Loucy (cell line): Measurements from ENCODE around the gene GLI1.

Experiments
- H2AFZ ChIP-seq: fragments of 200-600 bp; sonication (generic); 2 replicates; pipeline ENCODE4 v1.6.0; 2016; ENCODE audit warnings: antibody characterized with exemption, mild to moderate bottlenecking, low read length, moderate library complexity
- H3F3A ChIP-seq: fragments of 200-600 bp; 2 replicates; pipeline ENCODE4 v1.6.0; 2016; ENCODE audit warnings: antibody characterized with exemption, low read depth, mild to moderate bottlenecking
- H3K27me3 ChIP-seq: fragments of 200-600 bp; sonication (generic); 2 replicates; pipeline ENCODE4 v1.6.1; 2014; ENCODE audit warnings: low read length, mild to moderate bottlenecking; ENCODE audit not compliant: insufficient read depth, poor library complexity, severe bottlenecking
- H3K36me3 ChIP-seq: fragments of 200-600 bp; sonication (generic); 2 replicates; pipeline ENCODE4 v1.6.1; 2016; ENCODE audit warnings: low read length; ENCODE audit not compliant: insufficient read depth
- H3K4me1 ChIP-seq: fragments of 200-600 bp; sonication (generic); 2 replicates; pipeline ENCODE4 v1.5.1; 2014; ENCODE audit warnings: low read length, mild to moderate bottlenecking; ENCODE audit not compliant: insufficient read depth, poor library complexity, severe bottlenecking
- H3K4me2 ChIP-seq: fragments of 200-600 bp; sonication (generic); 2 replicates; pipeline ENCODE4 v1.6.0; 2014; ENCODE audit warnings: antibody characterized with exemption, low read length, low read depth, mild to moderate bottlenecking; ENCODE audit not compliant: poor library complexity, severe bottlenecking
- H3K4me3 ChIP-seq: fragments of 200-600 bp; sonication (generic); 2 replicates; pipeline ENCODE4 v1.5.1; 2014; ENCODE audit warnings: low read length, mild to moderate bottlenecking, mixed read lengths; ENCODE audit not compliant: poor library complexity, severe bottlenecking
- H3K79me2 ChIP-seq: fragments of 200-600 bp; sonication (generic); 2 replicates; pipeline ENCODE4 v1.6.1; 2014; ENCODE audit warnings: low read length; ENCODE audit not compliant: insufficient read depth
- H3K9ac ChIP-seq: fragments of 200-600 bp; sonication (generic); 2 replicates; pipeline ENCODE4 v1.6.0; 2014; ENCODE audit warnings: mild to moderate bottlenecking, low read depth, low read length, moderate library complexity; ENCODE audit not compliant: poor library complexity, severe bottlenecking
- H3K9me2 ChIP-seq: fragments of 200-600 bp; sonication (generic); replicated peaks from 2 replicates; pipeline ENCODE4 v1.6.1; 2016; ENCODE audit warnings: low read depth, low read length, mixed read lengths
- H3K9me3 ChIP-seq: fragments of 200-600 bp; sonication (generic); 2 replicates; pipeline ENCODE4 v1.6.1; 2014; ENCODE audit warnings: mild to moderate bottlenecking, antibody characterized with exemption, low read length, low read depth; ENCODE audit not compliant: insufficient read depth
- H4K20me1 ChIP-seq: fragments of 200-600 bp; sonication (generic); 2 replicates; pipeline ENCODE4 v1.6.0; 2014; ENCODE audit warnings: antibody characterized with exemption, low read length, mild to moderate bottlenecking; ENCODE audit not compliant: insufficient read depth, poor library complexity, severe bottlenecking
- EZH2phosphoT487 ChIP-seq: fragments of 200-600 bp; IDR thresholded peaks from 2 replicates; pipeline ENCODE4 v1.6.1; 2018; ENCODE audit warnings: antibody characterized with exemption, mild to moderate bottlenecking, moderate library complexity, borderline replicate concordance
- TF ChIP-seq, protein P1 (sequence below): fragments of 200-600 bp; sonication (generic); conservative IDR thresholded peaks from 2 replicates; pipeline ENCODE4 v1.5.1; 2014; ENCODE audit warnings: mild to moderate bottlenecking, antibody characterized with exemption, low read length

GLI1 gene

DNA sequence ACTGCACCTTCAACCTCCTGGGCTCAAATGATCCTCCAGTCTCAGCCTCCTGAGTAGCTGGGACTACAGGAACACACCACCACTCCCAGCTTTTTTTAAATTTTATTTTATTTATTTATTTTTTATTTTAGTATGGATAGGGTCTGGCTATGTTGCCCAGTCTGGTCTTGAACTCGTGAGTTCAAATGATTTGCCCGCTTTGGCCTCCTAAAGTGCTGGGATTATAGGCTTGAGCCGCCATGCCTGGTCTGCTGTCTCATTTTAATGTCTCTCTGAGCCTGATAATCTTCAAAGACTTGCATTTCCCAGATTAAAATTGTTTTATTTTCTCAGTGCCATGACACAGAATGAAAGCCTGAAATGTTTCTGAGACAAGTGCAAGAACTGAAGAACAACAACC, 26.2 kb upstream of the GLI1 start:
- Histone ChIP-seq H3K4me1 (peaks cover 39% of the 10 kb centered on the region), H3K36me3 (no peaks in the 10 kb centered on the region), H3K4me3 (no peak overlapping the region), H3F3A (peaks cover 2% of the 10 kb centered on the region; the same call in 1 of the 2 replicates), H4K20me1 (peaks cover 5% of the 10 kb centered on the region), H3K4me2 (no peak overlapping the region), H3K9me3 (no peaks in the 10 kb centered on the region), H3K9me2 (no peaks in the 10 kb centered on the region), H3K27me3 (no peaks in the 10 kb centered on the region), H2AFZ (no peak overlapping the region), H3K9ac (no peak overlapping the region), H3K79me2 (peaks cover 30% of the 10 kb centered on the region)
- TF ChIP-seq, protein P1, sequence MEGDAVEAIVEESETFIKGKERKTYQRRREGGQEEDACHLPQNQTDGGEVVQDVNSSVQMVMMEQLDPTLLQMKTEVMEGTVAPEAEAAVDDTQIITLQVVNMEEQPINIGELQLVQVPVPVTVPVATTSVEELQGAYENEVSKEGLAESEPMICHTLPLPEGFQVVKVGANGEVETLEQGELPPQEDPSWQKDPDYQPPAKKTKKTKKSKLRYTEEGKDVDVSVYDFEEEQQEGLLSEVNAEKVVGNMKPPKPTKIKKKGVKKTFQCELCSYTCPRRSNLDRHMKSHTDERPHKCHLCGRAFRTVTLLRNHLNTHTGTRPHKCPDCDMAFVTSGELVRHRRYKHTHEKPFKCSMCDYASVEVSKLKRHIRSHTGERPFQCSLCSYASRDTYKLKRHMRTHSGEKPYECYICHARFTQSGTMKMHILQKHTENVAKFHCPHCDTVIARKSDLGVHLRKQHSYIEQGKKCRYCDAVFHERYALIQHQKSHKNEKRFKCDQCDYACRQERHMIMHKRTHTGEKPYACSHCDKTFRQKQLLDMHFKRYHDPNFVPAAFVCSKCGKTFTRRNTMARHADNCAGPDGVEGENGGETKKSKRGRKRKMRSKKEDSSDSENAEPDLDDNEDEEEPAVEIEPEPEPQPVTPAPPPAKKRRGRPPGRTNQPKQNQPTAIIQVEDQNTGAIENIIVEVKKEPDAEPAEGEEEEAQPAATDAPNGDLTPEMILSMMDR, result no peak
- no peak for TF ChIP-seq EZH2phosphoT487

DNA sequence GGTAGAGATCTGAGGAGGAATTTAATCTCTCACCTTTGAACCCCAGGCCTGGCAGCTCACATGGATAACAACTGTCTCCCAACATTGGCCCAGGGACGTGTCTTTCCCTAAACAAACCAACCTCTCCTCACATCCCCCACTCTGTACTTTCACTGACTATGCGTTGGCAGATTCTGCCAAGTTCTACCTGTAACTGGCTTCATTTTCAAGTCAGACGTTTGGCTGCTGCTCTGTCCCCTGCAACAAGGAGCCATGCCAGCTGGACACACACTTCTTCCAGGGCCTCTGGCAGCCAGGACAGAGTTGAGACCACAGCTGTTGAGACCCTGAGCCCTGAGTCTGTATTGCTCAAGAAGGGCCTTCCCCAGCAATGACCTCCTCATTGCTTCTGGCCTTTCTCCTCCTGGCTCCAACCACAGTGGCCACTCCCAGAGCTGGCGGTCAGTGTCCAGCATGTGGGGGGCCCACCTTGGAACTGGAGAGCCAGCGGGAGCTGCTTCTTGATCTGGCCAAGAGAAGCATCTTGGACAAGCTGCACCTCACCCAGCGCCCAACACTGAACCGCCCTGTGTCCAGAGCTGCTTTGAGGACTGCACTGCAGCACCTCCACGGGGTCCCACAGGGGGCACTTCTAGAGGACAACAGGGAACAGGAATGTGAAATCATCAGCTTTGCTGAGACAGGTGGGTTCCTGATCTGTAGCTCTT, 24.9 kb upstream of the GLI1 start, which contains the start of gene INHBC:
INHBC (plus strand) TSS at position 268 of the 707 bp plus-strand sequence; CDS start at position 371, 103 bp downstream.
- Histone ChIP-seq H3K9ac (peak within 1 kb of the TSS; percentile 77), H3K9me2 (no peaks in the 10 kb centered on the region), H3K4me3 (peak within 1 kb of the TSS; percentile 73), H3K9me3 (no peaks in the 10 kb centered on the region), H4K20me1 (peaks cover 5% of the 10 kb centered on the region), H3K27me3 (no peaks in the 10 kb centered on the region), H3K79me2 (peaks cover 18% of the 10 kb centered on the region), H3F3A (peaks cover 2% of the 10 kb centered on the region; the same call in 1 of the 2 replicates), H2AFZ (peak within 1 kb of the TSS; percentile 86), H3K4me2 (peak within 1 kb of the TSS; percentile 78), H3K36me3 (no peaks in the 10 kb centered on the region), H3K4me1 (peaks cover 27% of the 10 kb centered on the region)
- no peak for TF ChIP-seq EZH2phosphoT487
- TF ChIP-seq, protein P1, result no peak

DNA sequence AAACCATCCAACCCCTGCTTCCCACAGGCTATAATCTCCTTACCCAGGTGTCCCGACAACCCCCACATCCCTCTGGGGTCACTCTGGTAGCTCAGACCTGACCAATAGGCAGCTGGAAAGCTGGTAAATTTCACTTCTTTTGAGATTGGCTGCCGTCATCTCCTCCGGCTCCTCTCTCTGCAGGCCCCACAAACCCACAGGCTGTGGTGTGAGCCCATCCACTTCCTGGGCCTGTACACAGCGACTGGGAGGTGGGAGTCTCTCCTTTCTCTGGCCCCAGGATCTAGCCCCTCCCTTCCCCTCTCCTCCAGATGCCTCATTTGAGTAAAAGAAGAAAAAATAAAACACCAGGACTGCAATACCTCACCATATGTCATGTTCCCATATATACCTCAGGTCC, 24.3 kb upstream of the GLI1 start:
- TF ChIP-seq, protein P1, result no peak
- no peak for TF ChIP-seq EZH2phosphoT487
- H4K20me1 ChIP-seq, result peaks cover under 1% of the 10 kb centered on the region
- no peaks in the 10 kb centered on the region for H3K27me3 ChIP-seq
- no peaks in the 10 kb centered on the region for H3K36me3 ChIP-seq
- H3K9ac ChIP-seq, result peak overlapping the region; percentile 77
- H3K4me3 ChIP-seq, result peak overlapping the region; percentile 73
- H3K4me1 ChIP-seq, result peaks cover 26% of the 10 kb centered on the region
- peaks cover 12% of the 10 kb centered on the region for H3K79me2 ChIP-seq
- H3K9me2 ChIP-seq, result no peaks in the 10 kb centered on the region
- peak overlapping the region; percentile 86 for H2AFZ ChIP-seq
- H3K9me3 ChIP-seq, result no peaks in the 10 kb centered on the region
- H3F3A ChIP-seq, result peaks cover 2% of the 10 kb centered on the region; the same call in 1 of the 2 replicates
- H3K4me2 ChIP-seq, result peak overlapping the region; percentile 78
